SK-N-SH treated with all-trans-retinoic acid at 6 μM for 48 hours (cell line): ENCODE data around the gene ADAM8.

ENCODE experiments used
- ARNTL ChIP-seq: fragments of 450-650 bp; formaldehyde crosslinking; IDR thresholded peaks from 2 replicates; pipeline ENCODE4 v1.5.0; 2020; ENCODE audit warnings: low read depth, mild to moderate bottlenecking, moderate library complexity, borderline replicate concordance
- CSDC2 ChIP-seq: fragments of 250-450 bp; sonication (Bioruptor Pico); IDR thresholded peaks from 2 replicates; pipeline ENCODE4 v1.5.0; 2020; ENCODE audit warnings: mild to moderate bottlenecking, moderate library complexity
- ESRRG ChIP-seq: fragments of 250-450 bp; sonication (Bioruptor Pico); IDR thresholded peaks from 2 replicates; pipeline ENCODE4 v1.6.1; 2021; ENCODE audit warnings: mild to moderate bottlenecking
- ISL1 ChIP-seq: fragments of 250-450 bp; sonication (Bioruptor Pico); IDR thresholded peaks from 2 replicates; pipeline ENCODE4 v2.1.2; 2022; ENCODE audit warnings: mild to moderate bottlenecking, moderate library complexity
- OSR1 ChIP-seq: fragments of 250-450 bp; sonication (Bioruptor Pico); IDR thresholded peaks from 2 replicates; pipeline ENCODE4 v1.8.0; 2022; ENCODE audit warnings: moderate library complexity, mild to moderate bottlenecking, inconsistent platforms
- RARB ChIP-seq: fragments of 250-450 bp; sonication (Bioruptor Pico); IDR thresholded peaks from 2 replicates; pipeline ENCODE4 v1.8.0; 2021; ENCODE audit warnings: mild to moderate bottlenecking, moderate library complexity
- SNAI2 ChIP-seq: fragments of 250-450 bp; sonication (Bioruptor Pico); IDR thresholded peaks from 2 replicates; pipeline ENCODE4 v1.5.0; 2020; ENCODE audit warnings: mild to moderate bottlenecking, moderate library complexity
- TOX ChIP-seq: fragments of 250-450 bp; sonication (Bioruptor Pico); IDR thresholded peaks from 2 replicates; pipeline ENCODE4 v1.8.0; 2021; ENCODE audit warnings: mild to moderate bottlenecking, moderate library complexity, borderline replicate concordance
- ZFP30 ChIP-seq: fragments of 450-650 bp; formaldehyde crosslinking; IDR thresholded peaks from 2 replicates; pipeline ENCODE4 v1.5.0; 2022; ENCODE audit warnings: mild to moderate bottlenecking, moderate library complexity
- ZNF565 ChIP-seq: fragments of 450-650 bp; formaldehyde crosslinking; conservative IDR thresholded peaks from 2 replicates; pipeline ENCODE4 v1.5.0; 2020; ENCODE audit warnings: low read depth, mild to moderate bottlenecking, moderate library complexity
- TF ChIP-seq, protein P1 (sequence below): fragments of 250-450 bp; sonication (Bioruptor Pico); IDR thresholded peaks from 2 replicates; pipeline ENCODE4 v1.8.0; 2020; ENCODE audit warnings: mild to moderate bottlenecking, moderate library complexity, borderline replicate concordance
- TF ChIP-seq, protein P2 (sequence below): fragments of 250-450 bp; sonication (Bioruptor Pico); IDR thresholded peaks from 2 replicates; pipeline ENCODE4 v1.5.1; 2021; ENCODE audit warnings: mild to moderate bottlenecking, moderate library complexity

DNA sequence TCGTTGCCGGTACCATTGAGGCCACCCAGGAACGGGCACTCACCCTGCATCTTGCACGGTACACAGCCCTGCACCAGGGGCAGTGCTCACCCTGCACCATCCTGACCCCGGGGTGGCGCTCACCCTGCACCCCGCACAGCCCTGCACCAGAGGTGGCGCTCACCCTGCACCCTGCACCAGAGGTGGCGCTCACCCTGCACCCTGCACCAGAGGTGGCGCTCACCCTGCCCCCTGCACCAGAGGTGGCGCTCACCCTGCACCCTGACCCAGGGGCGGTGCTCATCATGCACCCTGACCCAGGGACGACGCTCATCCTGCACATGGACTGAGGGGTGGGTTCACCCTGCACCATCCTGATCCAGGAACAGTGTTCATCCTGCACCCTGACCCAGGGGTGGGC, 25.6 kb upstream of the ADAM8 start:
- TF ChIP-seq ZFP30 (CRISPR knock-in tag) (no peak), ZNF565 (CRISPR knock-in tag) (no peak), CSDC2 (CRISPR knock-in tag) (no peak), ESRRG (no peak), ISL1 (CRISPR knock-in tag) (no peak), ARNTL (CRISPR knock-in tag) (no peak), RARB (no peak), OSR1 (CRISPR knock-in tag) (no peak), TOX (CRISPR knock-in tag) (no peak), SNAI2 (CRISPR knock-in tag) (no peak)
- TF ChIP-seq, protein P1, sequence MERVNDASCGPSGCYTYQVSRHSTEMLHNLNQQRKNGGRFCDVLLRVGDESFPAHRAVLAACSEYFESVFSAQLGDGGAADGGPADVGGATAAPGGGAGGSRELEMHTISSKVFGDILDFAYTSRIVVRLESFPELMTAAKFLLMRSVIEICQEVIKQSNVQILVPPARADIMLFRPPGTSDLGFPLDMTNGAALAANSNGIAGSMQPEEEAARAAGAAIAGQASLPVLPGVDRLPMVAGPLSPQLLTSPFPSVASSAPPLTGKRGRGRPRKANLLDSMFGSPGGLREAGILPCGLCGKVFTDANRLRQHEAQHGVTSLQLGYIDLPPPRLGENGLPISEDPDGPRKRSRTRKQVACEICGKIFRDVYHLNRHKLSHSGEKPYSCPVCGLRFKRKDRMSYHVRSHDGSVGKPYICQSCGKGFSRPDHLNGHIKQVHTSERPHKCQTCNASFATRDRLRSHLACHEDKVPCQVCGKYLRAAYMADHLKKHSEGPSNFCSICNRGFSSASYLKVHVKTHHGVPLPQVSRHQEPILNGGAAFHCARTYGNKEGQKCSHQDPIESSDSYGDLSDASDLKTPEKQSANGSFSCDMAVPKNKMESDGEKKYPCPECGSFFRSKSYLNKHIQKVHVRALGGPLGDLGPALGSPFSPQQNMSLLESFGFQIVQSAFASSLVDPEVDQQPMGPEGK (CRISPR knock-in tag), result no peak
- TF ChIP-seq, protein P2, sequence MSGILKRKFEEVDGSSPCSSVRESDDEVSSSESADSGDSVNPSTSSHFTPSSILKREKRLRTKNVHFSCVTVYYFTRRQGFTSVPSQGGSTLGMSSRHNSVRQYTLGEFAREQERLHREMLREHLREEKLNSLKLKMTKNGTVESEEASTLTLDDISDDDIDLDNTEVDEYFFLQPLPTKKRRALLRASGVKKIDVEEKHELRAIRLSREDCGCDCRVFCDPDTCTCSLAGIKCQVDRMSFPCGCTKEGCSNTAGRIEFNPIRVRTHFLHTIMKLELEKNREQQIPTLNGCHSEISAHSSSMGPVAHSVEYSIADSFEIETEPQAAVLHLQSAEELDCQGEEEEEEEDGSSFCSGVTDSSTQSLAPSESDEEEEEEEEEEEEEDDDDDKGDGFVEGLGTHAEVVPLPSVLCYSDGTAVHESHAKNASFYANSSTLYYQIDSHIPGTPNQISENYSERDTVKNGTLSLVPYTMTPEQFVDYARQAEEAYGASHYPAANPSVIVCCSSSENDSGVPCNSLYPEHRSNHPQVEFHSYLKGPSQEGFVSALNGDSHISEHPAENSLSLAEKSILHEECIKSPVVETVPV (CRISPR knock-in tag), result no peak
